MM.1S (cell line): ENCODE data around the gene ZFHX3.

Source experiments
- CTCF ChIP-seq: fragments of 300-600 bp; sonication (generic); IDR thresholded peaks from 2 replicates; pipeline ENCODE4 v1.5.1; 2016; ENCODE audit warnings: antibody characterized with exemption, low read length, mixed read lengths
- EZH2 ChIP-seq: fragments of 300-600 bp; sonication (generic); optimal IDR thresholded peaks from 2 replicates; pipeline ENCODE3; 2017; ENCODE audit warnings: low read depth, mild to moderate bottlenecking, antibody characterized with exemption, low read length, mixed read lengths
- EZH2phosphoT487 ChIP-seq: fragments of 300-600 bp; sonication (generic); IDR thresholded peaks from 2 replicates; pipeline ENCODE4 v1.6.1; 2018; ENCODE audit warnings: antibody characterized with exemption, low read length

- TF ChIP-seq CTCF (no peak), EZH2phosphoT487 (no peak), EZH2 (no peak)
These were observed 10.6 kb downstream of the ZFHX3 start for GRCh38 chr16:73037331-73037745.
